ENCODE results near the gene SLC35F6.
A peak's percentile ranks its signal among the peaks of the same experiment; 100 is the strongest.
"Not testable (repeated sequence)": the region's sequence is repeated elsewhere in the genome, so short reads cannot be mapped to it uniquely, and the experiment has no call there.

Gene SLC35F6

GRCh38 chr2:26757873-26758789, 6.0 kb upstream of the SLC35F6 start:
- peak; percentile 63 for DNase-seq

GRCh38 chr2:26758790-26759321, 5.2 kb upstream of the SLC35F6 start:
- DNase-seq: no peak

GRCh38 chr2:26759845-26760244, 4.2 kb upstream of the SLC35F6 start:
- no peak for DNase-seq

GRCh38 chr2:26760991-26761390, 3.1 kb upstream of the SLC35F6 start:
- DNase-seq: not testable (repeated sequence)

- DNase-seq: no peak
These were observed 1.1 kb upstream of the SLC35F6 start for GRCh38 chr2:26763019-26763418.

GRCh38 chr2:26764906-26765305, 822 bp downstream of the SLC35F6 start:
- no peak for DNase-seq

- no peak for DNase-seq
These were observed 1.6 kb downstream of the SLC35F6 start for GRCh38 chr2:26765475-26766200.

- no peak for DNase-seq
These were observed 3.0 kb downstream of the SLC35F6 start for GRCh38 chr2:26767129-26767528.

GRCh38 chr2:26767894-26768487, 3.9 kb downstream of the SLC35F6 start:
- DNase-seq: no peak

- DNase-seq: no peak
These were observed 4.6 kb downstream of the SLC35F6 start for GRCh38 chr2:26768759-26769088.

GRCh38 chr2:26769089-26769761, 5.1 kb downstream of the SLC35F6 start:
- DNase-seq: no peak

- DNase-seq: no peak
These were observed 7.0 kb downstream of the SLC35F6 start for GRCh38 chr2:26770986-26771586.

- no peak for DNase-seq
These were observed 8.2 kb downstream of the SLC35F6 start for GRCh38 chr2:26772064-26773001.

- no peak for DNase-seq
These were observed 12.2 kb downstream of the SLC35F6 start for GRCh38 chr2:26776195-26776800.

- DNase-seq: no peak
These were observed 14.0 kb downstream of the SLC35F6 start for GRCh38 chr2:26778098-26778497.

- DNase-seq: no peak
These were observed 14.4 kb downstream of the SLC35F6 start for GRCh38 chr2:26778507-26778906.

- DNase-seq: no peak
These were observed 16.2 kb downstream of the SLC35F6 start for GRCh38 chr2:26780203-26780760.

GRCh38 chr2:26782876-26783704, 19.0 kb downstream of the SLC35F6 start:
- no peak for DNase-seq

GRCh38 chr2:26784570-26785234, 20.6 kb downstream of the SLC35F6 start:
- DNase-seq: no peak
